Sigmoid colon (tissue), 4 donors: Measurements from ENCODE around the gene HELT.

ENCODE experiments used
- POLR2A ChIP-seq, 2 donors: fragments of 450-650 bp; IDR thresholded peaks; one replicate each; pipeline ENCODE4 v1.6.1; 2016; ENCODE audit warnings: antibody characterized with exemption in 2 of 2, mild to moderate bottlenecking in 2 of 2, moderate library complexity in 2 of 2
- POLR2AphosphoS5 ChIP-seq, 4 donors: sonication (generic); formaldehyde crosslinking; IDR thresholded peaks; one replicate each; pipeline ENCODE4 v1.6.1; 2017; ENCODE audit warnings: antibody characterized with exemption in 4 of 4
- TF ChIP-seq, protein P1 (sequence below), 4 experiments: fragments of 450-650 bp in 3 of 4; fragments of 200-600 bp in 1 of 4; IDR thresholded peaks; one replicate each; pipeline ENCODE4 v1.5.1; 2016 to 2019; ENCODE audit warnings: antibody characterized with exemption in 4 of 4, mild to moderate bottlenecking in 3 of 4, moderate library complexity in 2 of 4

DNA sequence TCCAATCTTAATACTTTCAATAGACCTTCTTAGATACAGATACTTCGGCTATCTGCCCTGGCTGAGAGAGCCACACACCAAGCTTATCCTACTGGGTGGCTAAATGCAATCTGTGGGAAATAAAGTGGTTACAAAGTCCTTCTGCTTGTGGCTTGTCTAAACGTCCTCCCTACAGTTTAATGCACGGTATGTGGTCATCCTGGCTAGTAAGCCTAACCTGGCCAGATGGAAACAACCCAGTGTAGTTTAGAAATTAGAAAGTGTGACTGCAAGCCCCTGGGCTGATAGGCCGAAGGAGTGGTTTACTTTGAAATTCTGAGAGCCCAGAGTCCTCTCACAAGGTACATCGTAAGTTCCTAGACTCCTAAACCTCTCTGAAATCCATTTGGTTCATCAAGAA, 47.9 kb downstream of the HELT start:
- TF ChIP-seq, protein P1, sequence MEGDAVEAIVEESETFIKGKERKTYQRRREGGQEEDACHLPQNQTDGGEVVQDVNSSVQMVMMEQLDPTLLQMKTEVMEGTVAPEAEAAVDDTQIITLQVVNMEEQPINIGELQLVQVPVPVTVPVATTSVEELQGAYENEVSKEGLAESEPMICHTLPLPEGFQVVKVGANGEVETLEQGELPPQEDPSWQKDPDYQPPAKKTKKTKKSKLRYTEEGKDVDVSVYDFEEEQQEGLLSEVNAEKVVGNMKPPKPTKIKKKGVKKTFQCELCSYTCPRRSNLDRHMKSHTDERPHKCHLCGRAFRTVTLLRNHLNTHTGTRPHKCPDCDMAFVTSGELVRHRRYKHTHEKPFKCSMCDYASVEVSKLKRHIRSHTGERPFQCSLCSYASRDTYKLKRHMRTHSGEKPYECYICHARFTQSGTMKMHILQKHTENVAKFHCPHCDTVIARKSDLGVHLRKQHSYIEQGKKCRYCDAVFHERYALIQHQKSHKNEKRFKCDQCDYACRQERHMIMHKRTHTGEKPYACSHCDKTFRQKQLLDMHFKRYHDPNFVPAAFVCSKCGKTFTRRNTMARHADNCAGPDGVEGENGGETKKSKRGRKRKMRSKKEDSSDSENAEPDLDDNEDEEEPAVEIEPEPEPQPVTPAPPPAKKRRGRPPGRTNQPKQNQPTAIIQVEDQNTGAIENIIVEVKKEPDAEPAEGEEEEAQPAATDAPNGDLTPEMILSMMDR (IDR thresholded peaks at IDR 0.05): no peak
- TF ChIP-seq POLR2A (IDR thresholded peaks at IDR 0.05) (no peak), POLR2AphosphoS5 (IDR thresholded peaks at IDR 0.05) (no peak)
